ENCODE data around the gene ZNRF2.
"Not testable (repeated sequence)": the region's sequence is repeated elsewhere in the genome, so short reads cannot be mapped to it uniquely, and the experiment has no call there.

ZNRF2 gene

DNA sequence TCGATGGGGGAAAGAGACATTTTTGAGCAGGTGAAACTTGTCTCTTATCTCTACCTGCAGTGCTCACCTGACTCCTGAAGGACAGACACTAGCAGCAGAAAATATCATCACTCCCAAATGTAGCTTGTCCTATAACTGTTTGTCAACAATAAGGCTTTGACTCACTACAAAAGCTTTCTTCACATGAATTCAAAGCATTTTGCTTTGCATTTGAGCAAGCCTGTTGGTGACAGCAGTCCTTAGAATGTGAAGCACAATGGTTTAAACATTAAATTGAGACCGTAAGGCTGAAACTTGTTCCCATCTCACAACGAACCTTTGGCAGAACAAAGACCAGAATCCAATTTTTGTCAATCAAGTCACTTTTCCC, 30.6 kb upstream of the ZNRF2 start:
- peaks cover 15% of the 10 kb centered on the region for H3K4me1 Mint-ChIP-seq
- H3K9me3 Mint-ChIP-seq: no peaks in the 10 kb centered on the region
- ATAC-seq (no peak), DNase-seq (no peak)
- no peak overlapping the region for H3K27ac Mint-ChIP-seq
- no peak overlapping the region for H3K4me3 Mint-ChIP-seq
- no peaks in the 10 kb centered on the region for H3K27me3 Mint-ChIP-seq

GRCh38 chr7:30254248-30254647, 30.1 kb upstream of the ZNRF2 start:
- DNase-seq (no peak), ATAC-seq (no peak)
- H3K27ac Mint-ChIP-seq: no peak overlapping the region

GRCh38 chr7:30254717-30255063, 29.7 kb upstream of the ZNRF2 start:
- no peak for ATAC-seq
- no peaks in the 10 kb centered on the region for H3K9me3 Mint-ChIP-seq
- H3K27ac Mint-ChIP-seq: no peak overlapping the region
- no peaks in the 10 kb centered on the region for H3K27me3 Mint-ChIP-seq
- H3K4me3 Mint-ChIP-seq: no peak overlapping the region
- no peak for DNase-seq
- H3K4me1 Mint-ChIP-seq: peaks cover 15% of the 10 kb centered on the region

More at GRCh38 chr7:30254248-30254647, 30.1 kb upstream of the ZNRF2 start:
- H3K4me1 Mint-ChIP-seq: peaks cover 15% of the 10 kb centered on the region
- no peaks in the 10 kb centered on the region for H3K27me3 Mint-ChIP-seq
- H3K4me3 Mint-ChIP-seq: no peak overlapping the region
- no peaks in the 10 kb centered on the region for H3K9me3 Mint-ChIP-seq

DNA sequence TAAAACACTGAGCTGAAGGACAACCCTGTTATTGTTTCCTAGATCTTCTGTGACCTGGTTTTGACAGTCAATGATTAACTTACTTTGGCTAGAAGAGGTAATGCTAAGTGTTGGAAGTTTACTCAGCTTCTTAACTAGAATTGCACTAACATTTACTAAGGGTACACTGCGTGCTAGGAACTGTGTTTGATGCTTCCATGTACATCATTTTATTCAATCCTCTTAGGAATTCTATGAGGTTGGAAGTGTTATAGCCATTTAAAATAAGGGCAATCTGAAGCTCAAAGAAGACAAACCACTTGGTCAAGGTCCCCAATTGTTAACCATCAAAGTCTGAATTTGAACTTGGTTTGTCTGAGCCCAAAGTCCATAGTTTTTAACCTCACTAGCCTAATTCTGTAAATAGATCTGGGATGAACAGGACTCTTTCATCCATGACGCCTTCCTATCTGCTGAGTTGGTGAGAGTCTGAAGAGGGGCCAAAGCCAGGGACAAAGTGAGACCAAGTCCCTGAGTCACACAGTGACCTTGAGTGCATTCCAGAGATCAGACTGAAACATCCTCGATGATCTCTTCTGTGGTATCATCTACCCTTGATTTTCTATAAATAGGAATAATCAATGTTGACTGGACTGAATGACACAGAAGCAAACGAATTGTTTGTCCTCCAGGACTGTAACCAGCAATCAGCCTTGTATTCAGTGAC, 29.2 kb upstream of the ZNRF2 start:
- DNase-seq (no peak), ATAC-seq (no peak)
- no peak overlapping the region for H3K4me3 Mint-ChIP-seq
- H3K4me1 Mint-ChIP-seq: peaks cover 13% of the 10 kb centered on the region
- H3K27ac Mint-ChIP-seq: no peak overlapping the region
- no peaks in the 10 kb centered on the region for H3K27me3 Mint-ChIP-seq
- H3K9me3 Mint-ChIP-seq: no peaks in the 10 kb centered on the region

DNA sequence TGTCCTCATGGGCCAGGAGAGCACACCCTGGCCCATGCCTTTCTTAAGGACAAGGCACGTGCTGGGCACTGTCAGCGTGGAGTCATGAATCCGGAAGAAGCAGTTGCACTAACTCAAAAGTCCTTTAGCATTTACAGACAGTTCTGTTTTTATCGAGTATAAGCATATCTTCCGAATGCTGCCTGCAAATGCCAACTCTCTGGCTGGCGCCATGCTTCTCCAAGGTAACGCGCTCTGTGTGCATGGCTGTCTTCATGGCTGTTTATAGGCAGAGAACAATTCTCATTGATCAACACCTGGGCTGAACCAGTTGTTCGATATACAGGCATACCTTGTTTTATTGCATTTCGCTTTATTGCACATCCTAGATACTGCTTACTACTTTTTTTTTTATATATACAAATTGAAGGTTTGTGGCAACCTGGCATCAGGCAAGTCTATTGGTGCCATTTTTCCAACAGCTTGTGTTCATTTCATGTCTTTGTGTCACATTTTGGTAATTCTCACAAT, 28.0 kb upstream of the ZNRF2 start:
- ATAC-seq: no peak

DNA sequence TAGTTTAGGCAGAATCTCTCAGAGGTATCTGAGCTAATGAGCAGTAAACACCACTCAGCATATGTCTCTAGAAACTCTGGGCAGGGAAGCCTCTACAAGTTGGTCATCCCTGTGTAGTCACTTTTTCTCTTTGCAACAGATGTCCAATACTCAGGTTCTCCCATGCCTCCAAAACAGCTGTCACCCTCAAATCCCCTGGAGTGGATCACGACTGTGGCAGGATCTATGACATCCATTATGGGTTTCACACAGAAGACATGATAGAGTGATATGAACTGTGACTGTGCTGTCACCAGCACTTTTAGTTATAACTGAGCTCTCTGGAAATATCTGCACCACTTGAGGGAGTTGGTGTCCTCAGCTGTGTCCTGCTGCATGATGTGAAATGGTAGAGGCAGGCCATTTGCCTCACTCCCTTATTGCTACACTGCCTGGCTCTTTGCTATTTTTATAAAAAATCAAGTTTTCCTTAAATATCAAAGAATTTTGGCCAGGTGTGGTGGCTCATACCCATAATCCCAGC, 24.1 kb upstream of the ZNRF2 start:
- ATAC-seq: no peak
- Mint-ChIP-seq H3K4me1 (no peaks in the 10 kb centered on the region), H3K27ac (no peak overlapping the region), H3K4me3 (no peak overlapping the region), H3K9me3 (no peaks in the 10 kb centered on the region), H3K27me3 (peaks cover 6% of the 10 kb centered on the region)
- no peak for DNase-seq

More for the DNA sequence above, 28.0 kb upstream of the ZNRF2 start:
- DNase-seq: no peak
- Mint-ChIP-seq H3K27ac (no peak overlapping the region), H3K4me1 (peaks cover 9% of the 10 kb centered on the region), H3K9me3 (no peaks in the 10 kb centered on the region), H3K27me3 (no peaks in the 10 kb centered on the region), H3K4me3 (no peak overlapping the region)

GRCh38 chr7:30263090-30263710, 21.2 kb upstream of the ZNRF2 start:
- DNase-seq (no peak), ATAC-seq (no peak)
- Mint-ChIP-seq H3K27ac (no peak overlapping the region), H3K27me3 (peaks cover 6% of the 10 kb centered on the region), H3K9me3 (no peaks in the 10 kb centered on the region), H3K4me3 (no peak overlapping the region), H3K4me1 (no peaks in the 10 kb centered on the region)

DNA sequence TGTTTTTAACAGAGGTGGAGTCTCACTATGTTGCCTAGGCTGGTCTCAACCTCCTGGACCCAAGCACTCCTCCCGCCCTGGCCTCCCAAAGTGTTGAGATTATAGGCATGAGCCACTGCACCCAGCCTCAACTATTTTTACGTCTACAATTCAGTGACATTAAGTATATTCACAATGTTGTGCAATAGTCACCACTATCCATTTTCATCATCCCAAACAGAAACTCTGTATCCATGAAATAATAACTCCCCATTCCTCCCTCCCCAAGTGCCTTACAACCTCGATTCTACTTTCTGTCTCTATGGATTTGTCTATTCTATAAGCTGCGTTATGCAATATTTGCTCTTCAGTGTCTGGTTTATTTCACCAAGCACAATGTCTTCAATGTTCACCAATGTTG, 20.3 kb upstream of the ZNRF2 start:
- ATAC-seq: no peak
- H3K4me1 Mint-ChIP-seq: no peaks in the 10 kb centered on the region

GRCh38 chr7:30265189-30265588, 19.2 kb upstream of the ZNRF2 start:
- H3K27me3 Mint-ChIP-seq, H3K27ac Mint-ChIP-seq, ATAC-seq, H3K9me3 Mint-ChIP-seq, DNase-seq, H3K4me3 Mint-ChIP-seq, H3K4me1 Mint-ChIP-seq: not testable (repeated sequence)

More for the DNA sequence above, 20.3 kb upstream of the ZNRF2 start:
- H3K9me3 Mint-ChIP-seq: no peaks in the 10 kb centered on the region
- H3K4me3 Mint-ChIP-seq: no peak overlapping the region
- DNase-seq: no peak
- H3K27me3 Mint-ChIP-seq: peaks cover 6% of the 10 kb centered on the region
- no peak overlapping the region for H3K27ac Mint-ChIP-seq

- H3K4me3 Mint-ChIP-seq: no peak overlapping the region
- no peak for DNase-seq
- H3K9me3 Mint-ChIP-seq: no peaks in the 10 kb centered on the region
- no peaks in the 10 kb centered on the region for H3K4me1 Mint-ChIP-seq
- H3K27ac Mint-ChIP-seq: no peak overlapping the region
- ATAC-seq: no peak
- peaks cover 6% of the 10 kb centered on the region for H3K27me3 Mint-ChIP-seq
These were observed 17.7 kb upstream of the ZNRF2 start for GRCh38 chr7:30266686-30267085.

- ATAC-seq: no peak
- peaks cover 6% of the 10 kb centered on the region for H3K27me3 Mint-ChIP-seq
- no peak overlapping the region for H3K27ac Mint-ChIP-seq
- DNase-seq: no peak
- no peaks in the 10 kb centered on the region for H3K4me1 Mint-ChIP-seq
- H3K4me3 Mint-ChIP-seq: no peak overlapping the region
- no peaks in the 10 kb centered on the region for H3K9me3 Mint-ChIP-seq
These were observed 15.8 kb upstream of the ZNRF2 start for GRCh38 chr7:30268586-30268985.

GRCh38 chr7:30269490-30269889, 14.9 kb upstream of the ZNRF2 start:
- ATAC-seq (no peak), DNase-seq (no peak)
- no peaks in the 10 kb centered on the region for H3K9me3 Mint-ChIP-seq
- no peaks in the 10 kb centered on the region for H3K4me1 Mint-ChIP-seq
- H3K4me3 Mint-ChIP-seq: no peak overlapping the region
- H3K27me3 Mint-ChIP-seq: peaks cover 6% of the 10 kb centered on the region
- no peak overlapping the region for H3K27ac Mint-ChIP-seq

GRCh38 chr7:30270921-30271320, 13.5 kb upstream of the ZNRF2 start:
- no peaks in the 10 kb centered on the region for H3K27me3 Mint-ChIP-seq
- H3K9me3 Mint-ChIP-seq: no peaks in the 10 kb centered on the region
- no peak overlapping the region for H3K4me3 Mint-ChIP-seq
- ATAC-seq: no peak
- no peaks in the 10 kb centered on the region for H3K4me1 Mint-ChIP-seq
- no peak for DNase-seq
- no peak overlapping the region for H3K27ac Mint-ChIP-seq

GRCh38 chr7:30272126-30272525, 12.3 kb upstream of the ZNRF2 start:
- Mint-ChIP-seq H3K9me3 (no peaks in the 10 kb centered on the region), H3K27ac (no peak overlapping the region), H3K4me3 (no peak overlapping the region), H3K27me3 (no peaks in the 10 kb centered on the region), H3K4me1 (no peaks in the 10 kb centered on the region)
- no peak for ATAC-seq
- DNase-seq: no peak

DNA sequence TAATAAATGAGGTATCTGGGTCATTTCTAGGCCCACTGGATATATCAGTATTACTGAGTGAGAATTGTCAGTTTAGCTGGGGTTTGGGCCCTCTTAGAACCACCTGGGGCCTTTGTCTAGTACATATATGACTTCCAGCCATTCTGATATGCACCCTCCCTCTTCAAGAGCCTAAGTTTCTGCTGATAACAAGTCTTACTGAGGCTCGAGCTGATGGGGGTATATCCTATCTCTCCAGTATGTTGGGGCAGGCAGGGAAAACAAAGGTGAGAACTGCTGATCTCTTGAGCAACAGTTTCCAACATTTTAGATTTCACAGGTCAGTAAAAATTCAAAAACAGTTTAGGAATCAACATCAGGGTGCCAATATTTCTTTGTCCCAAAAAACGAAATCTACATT, 10.8 kb upstream of the ZNRF2 start:
- H3K4me3 Mint-ChIP-seq: no peak overlapping the region
- no peaks in the 10 kb centered on the region for H3K9me3 Mint-ChIP-seq
- no peak overlapping the region for H3K27ac Mint-ChIP-seq

DNA sequence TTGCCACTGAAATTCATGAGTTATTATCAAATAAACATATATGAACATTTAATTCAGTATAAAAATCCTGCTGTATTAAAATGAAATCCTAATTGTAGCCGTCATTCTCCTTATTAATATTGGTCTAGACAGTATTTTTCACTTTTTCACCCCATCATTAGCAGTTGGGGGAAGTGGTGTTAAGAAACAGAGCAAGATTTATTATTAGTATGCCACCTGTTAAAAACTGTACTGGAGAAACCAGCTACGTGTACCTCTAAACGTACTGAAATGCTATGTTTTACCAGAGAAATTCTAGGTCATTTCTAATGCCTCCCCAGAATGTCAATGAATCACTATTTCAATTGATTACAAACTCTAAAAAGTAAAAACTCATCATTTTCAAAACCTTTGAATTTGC, 9.8 kb upstream of the ZNRF2 start:
- no peaks in the 10 kb centered on the region for H3K27me3 Mint-ChIP-seq
- H3K4me3 Mint-ChIP-seq: no peak overlapping the region
- H3K4me1 Mint-ChIP-seq: peaks cover 7% of the 10 kb centered on the region
- DNase-seq (no peak), ATAC-seq (no peak)
- no peaks in the 10 kb centered on the region for H3K9me3 Mint-ChIP-seq
- no peak overlapping the region for H3K27ac Mint-ChIP-seq

More for the DNA sequence above, 10.8 kb upstream of the ZNRF2 start:
- Mint-ChIP-seq H3K4me1 (no peaks in the 10 kb centered on the region), H3K27me3 (no peaks in the 10 kb centered on the region)
- DNase-seq (no peak), ATAC-seq (no peak)
